ENCODE data around the gene MYO7B.

GRCh38 chr2:127573771-127574170 lies 38.3 kb downstream of the MYO7B start:
- TF ChIP-seq CTCF (IDR thresholded peaks at IDR 0.05 in 4 of 5, conservative IDR thresholded peaks at IDR 0.05 in 1 of 5) (no peak), POLR2A (IDR thresholded peaks at IDR 0.05) (no peak)
